ENCODE results near the gene CERS6.

DNA sequence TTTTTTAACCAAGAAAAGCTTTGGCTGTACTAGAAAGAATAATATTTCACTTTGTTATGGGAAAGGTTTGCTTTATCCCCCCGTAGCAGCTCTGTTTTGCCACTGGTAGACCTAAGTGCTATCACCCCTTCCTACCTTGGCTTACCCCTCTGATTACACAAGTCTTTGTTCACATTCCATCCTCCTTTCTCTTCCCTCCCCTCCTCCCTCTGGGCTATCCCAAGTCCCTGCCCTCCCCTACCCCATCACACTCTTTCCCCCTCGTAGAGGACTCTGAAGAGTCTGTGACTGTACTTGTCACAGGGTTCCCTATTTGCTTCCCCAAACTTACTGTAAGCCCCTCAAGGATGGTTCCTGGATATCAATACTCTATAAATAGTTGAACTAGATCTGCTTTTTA, 193.5 kb downstream of the CERS6 start:
- TF ChIP-seq EZH2 (IDR thresholded peaks at IDR 0.05; ENCODE audit: borderline replicate concordance) (no peak), CTCF (IDR thresholded peaks at IDR 0.05; ENCODE audit: poor library complexity) (no peak), EZH2phosphoT487 (IDR thresholded peaks at IDR 0.05; ENCODE audit: low read depth, severe bottlenecking, unreplicated experiment) (no peak)
